ENCODE results near the gene NELFB.
A peak's percentile ranks its signal among the peaks of the same experiment; 100 is the strongest.

NELFB gene

GRCh38 chr9:137281345-137282116 is 26.4 kb downstream of the NELFB start:
- no peak for DNase-seq (ENCODE audit: low read depth)

DNA sequence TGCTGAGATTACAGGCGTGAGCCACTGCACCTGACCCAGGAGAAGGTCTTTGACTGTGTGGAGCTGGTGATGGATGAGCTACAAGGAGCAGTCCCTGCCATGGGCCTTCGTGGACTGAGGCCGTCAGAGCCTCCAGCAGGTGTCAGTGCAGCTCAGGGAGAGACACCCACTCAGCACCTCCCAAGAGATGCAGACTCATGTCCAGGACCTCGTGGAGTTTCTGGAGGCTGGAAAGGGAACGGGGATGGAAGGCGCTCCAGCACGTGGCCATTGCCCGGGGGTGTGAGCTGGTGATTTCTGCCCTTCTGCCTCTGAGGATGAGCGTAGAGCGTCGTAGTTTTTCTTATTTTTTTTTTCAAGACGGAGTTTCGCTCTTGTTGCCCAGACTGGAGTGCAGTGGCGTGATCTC is 31.9 kb downstream of the NELFB start:
- DNase-seq (ENCODE audit: low read depth), result no peak

DNA sequence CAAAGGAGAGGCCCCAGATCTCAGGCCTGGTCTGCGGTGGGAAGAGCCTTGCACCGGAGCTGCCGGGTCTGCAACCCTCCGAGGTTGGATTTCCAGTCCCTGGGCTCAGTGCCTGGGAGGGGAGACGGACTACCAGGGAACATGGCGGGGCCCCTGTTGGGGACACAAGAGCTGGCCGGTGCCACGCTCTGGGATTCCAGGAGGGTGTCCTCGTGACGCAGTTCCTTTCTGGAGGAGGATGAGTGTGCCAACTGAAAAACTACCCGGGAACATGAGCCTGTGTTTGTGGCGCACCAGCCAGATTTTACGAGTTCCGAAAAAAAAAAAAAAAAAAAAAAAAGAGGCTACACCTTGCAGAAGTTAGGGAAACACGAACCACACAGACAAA is 38.0 kb downstream of the NELFB start:
- DNase-seq (ENCODE audit: low read depth), result no peak

DNA sequence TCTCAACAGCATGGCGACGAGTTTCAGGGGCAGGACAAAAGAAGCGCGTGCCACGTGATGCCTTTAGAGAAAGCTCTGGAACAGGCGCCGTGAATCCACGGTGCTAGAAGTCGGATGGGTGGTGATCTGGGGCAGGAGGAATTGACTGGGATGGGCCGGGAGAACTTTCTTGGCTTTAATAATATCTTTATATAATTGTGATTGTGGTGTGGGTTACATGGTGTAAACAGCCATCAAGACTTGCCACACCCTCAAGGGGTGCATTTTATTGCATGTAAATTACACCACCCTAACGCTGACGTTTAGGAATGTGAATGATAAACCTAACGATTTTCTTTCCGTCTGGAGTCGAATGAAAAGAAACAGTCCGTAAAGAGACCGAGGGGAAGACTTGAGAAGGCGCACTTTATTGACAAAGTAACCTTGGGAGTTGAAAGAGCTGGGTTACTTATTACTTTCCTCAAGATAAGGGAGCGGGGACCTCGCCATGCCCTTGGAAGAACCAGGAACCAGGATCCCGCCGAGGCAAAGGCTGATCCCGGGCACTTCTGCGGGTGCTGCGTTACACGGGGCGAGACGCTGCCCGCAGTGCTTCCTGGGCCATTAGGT is 38.5 kb downstream of the NELFB start:
- DNase-seq (ENCODE audit: low read depth), result no peak

DNA sequence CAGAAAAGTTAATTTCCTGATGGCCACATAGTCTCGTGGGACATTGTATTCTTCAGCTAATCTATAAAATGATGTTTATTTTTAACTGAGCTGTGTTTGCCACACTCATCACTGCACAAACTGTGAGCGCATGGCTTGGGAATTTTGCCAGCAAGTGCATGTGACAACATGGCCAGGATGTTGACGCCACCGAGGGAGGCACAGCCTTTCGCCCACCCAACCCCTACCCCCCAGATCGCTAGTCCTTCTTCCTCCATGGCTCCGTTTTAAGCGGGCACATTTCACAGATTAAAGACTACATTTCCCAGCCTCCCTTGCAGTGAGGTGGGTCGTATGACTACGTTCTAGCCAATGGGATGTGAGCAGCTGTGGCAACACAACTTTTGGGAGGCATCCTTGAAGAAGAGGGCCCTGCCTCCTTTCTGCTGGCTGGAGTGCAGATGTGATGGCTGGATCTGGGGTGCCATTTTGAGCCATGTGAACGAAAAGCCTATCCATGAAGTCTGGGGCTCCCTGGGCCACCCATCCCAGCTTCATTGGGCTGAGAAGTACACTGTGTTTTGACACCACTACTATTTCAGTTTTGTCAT is 39.1 kb downstream of the NELFB start:
- no peak for DNase-seq (ENCODE audit: low read depth)

GRCh38 chr9:137294681-137295237 is 39.6 kb downstream of the NELFB start:
- no peak for DNase-seq (ENCODE audit: low read depth)

DNA sequence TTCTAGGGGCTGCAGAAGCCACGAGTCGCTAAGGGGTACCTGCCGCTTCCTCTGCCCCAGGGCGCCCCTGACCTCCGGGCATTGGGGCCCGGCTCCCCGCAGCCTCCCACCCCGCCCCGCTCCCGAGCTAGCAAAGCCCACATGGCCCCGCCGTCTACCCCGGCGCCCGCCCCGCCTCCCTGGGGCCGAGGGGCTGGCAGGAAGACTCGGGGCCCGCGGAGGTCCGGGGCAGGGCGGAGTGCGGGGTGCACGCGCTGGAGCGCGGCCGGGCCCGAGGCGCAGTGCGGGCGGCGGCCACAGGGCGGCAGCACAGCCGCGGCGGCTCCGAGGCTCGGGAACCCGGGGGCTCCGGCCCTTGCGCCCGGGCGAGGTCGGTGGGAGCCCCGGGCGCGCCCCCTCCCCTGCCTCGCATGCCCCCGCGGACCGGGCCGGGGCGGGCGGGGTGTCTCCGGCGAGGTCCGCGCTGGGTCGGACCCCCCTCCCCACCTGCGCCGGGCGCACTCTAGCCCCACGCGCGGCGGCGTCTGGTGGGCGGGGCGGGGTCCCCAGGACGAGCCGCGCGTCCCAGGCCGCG is 40.2 kb downstream of the NELFB start:
- no peak for DNase-seq (ENCODE audit: low read depth)

DNA sequence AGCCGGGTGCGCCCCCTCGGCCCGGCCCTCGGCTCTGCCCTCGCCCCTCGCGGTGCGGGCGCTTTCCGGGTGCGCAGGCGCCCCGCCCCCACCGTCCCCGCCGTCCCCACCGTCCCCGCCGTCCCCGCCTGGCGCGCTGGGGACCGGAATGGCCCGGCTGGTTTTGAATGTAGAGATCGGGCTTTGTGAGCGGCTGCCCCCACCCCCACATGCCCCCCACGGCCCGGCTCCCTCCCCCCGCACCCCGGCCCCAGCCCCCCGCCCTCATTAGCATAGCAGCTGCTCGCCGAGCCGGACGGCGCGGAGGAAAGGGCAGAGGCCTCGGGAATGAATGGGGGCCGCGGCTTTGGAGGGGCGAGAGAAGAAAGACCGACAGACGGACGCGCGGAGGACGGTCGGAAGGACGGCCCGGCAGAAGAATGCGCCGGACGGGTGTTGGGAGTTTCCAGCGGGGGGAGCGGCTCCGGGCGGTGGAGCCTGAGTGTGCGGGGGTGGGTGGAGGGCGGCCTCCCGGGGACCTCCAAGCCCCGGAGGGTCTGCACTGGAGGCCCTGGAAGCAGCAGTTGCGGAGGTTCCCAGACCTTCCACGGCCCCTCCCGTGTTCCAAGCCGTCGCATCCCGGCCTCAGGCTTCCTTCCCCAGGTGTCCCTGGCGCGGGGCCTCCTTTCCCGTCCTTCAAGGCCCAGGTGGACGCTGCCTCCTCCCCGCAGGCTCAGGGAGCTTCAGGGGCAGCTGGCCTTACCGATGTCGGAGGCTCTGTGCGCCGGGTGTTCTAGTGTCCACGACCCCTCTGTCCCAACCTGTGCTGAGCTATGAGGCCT is 40.9 kb downstream of the NELFB start:
- no peak for DNase-seq (ENCODE audit: low read depth)

- DNase-seq (ENCODE audit: low read depth), result no peak
These were observed 41.8 kb downstream of the NELFB start for GRCh38 chr9:137296670-137297664.

- DNase-seq (ENCODE audit: low read depth), result no peak
These were observed 42.8 kb downstream of the NELFB start for GRCh38 chr9:137297966-137298365.

- DNase-seq (ENCODE audit: low read depth), result no peak
These were observed 43.5 kb downstream of the NELFB start for GRCh38 chr9:137298401-137299202.

- DNase-seq (ENCODE audit: low read depth), result no peak
These were observed 44.1 kb downstream of the NELFB start for GRCh38 chr9:137299203-137299565.

DNA sequence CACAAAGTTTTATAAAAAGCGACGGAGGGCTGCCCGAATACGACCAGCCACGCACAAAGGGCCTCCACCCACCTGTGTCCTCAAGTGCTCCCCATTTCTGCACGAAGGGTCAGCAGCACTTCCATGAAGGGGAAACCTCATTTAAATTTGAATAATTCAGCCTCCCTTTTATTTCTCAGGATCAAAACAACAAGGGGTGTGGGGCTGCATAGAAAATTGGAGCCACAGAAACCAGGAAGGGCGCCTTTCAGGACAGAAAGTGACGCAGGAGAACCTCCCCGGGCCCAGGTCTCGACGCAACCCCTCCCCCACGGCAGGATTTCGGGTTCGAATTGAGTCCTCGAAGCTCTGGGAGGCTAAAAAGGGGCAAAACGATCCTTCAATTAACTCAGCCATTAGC is 44.8 kb downstream of the NELFB start:
- no peak for DNase-seq (ENCODE audit: low read depth)

DNA sequence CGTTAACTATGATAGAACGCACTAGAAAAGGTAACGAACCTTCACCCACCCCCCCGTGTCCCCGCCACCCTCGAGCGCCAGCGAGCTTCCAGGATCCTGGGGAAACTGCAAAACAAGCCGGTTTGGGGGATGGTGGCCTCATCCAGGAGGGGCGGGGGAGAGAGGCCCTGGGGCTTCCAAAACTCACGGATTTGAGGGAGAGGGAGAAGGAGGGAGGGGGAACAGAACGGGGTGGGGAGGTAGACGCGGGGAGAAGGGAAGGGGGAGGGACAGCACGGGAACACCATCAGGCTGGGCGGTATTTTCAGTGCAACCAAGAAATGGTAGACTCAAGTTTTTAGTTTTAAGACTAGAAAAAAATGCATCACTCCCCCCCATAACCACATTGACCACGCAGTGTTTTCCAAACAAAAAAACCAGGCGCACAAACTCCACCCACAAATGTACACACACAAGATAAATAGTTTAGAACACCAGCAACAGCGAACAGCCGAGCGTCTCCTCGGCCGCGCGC is 45.5 kb downstream of the NELFB start:
- no peak for DNase-seq (ENCODE audit: low read depth)

GRCh38 chr9:137301081-137301947 is 46.2 kb downstream of the NELFB start:
- DNase-seq (ENCODE audit: low read depth), result no peak

- peak; percentile 92 for DNase-seq (ENCODE audit: low read depth)
These were observed 47.0 kb downstream of the NELFB start, which contains the start of gene NRARP for GRCh38 chr9:137302118-137302448. Gene NRARP, minus strand, starts transcription at chr9:137302271. Its CDS starts 343 bp downstream, at chr9:137301928.

DNA sequence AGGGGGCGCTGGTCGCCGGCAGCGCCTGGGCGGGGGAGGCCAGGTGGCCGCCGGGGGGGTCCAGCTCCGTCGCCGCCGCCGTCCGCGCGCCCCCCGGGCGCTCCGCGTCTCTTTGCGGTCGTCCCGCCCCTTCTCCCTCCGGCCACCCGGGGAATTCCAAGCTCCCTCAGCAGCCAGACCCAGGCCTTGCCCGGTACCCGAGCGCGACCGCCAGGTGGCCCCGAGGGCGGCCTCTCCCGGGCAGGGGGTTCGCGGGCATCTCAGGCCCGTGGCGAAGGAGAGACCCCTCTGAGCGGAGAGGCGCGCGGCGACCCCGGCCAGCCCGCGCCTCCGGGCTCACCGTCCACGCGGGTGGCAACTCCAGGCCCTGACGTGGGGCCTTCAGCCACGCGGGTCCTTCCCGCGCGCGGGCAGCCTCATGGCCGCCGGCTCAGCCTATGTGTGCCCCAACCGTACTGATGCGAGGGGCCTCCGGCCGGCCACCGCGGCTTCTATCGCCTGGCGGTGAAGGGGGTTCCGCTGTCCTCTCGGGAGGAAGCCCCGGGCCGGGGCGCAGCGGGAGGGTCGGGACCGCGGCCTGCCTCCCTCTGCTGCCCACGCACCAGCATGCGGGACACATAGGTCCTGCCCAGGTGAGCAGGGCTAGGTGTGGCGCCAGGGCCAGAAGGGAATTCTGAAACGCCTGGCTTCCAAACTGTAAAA is 47.5 kb downstream of the NELFB start:
- DNase-seq (ENCODE audit: low read depth), result no peak

All from stimulated activated CD4-positive, alpha-beta T cell treated with anti-CD3 and anti-CD28 coated beads, Interleukin-2, amount 100 ng/mL, for 4 hours (primary cell).